Cardiac fibroblast (primary cell): Measurements from ENCODE around the gene KRTAP1-4.

Experiments used
- DNase-seq, 2 donors: peaks; one replicate each; pipeline versions ENCODE4 v3.0.0 to v3.0.0-alpha.2; 2010; ENCODE audit warnings: low read depth in 2 of 2
- H3K4me3 ChIP-seq, 2 donors: replicated peaks in 1 of 2; 1 replicate in 1 of 2; 2 replicates in 1 of 2; pipeline ENCODE4 v1.5.1; 2011; ENCODE audit warnings: low read depth in 2 of 2, low read length in 2 of 2, mild to moderate bottlenecking in 2 of 2, moderate library complexity in 1 of 2
- CTCF ChIP-seq: IDR thresholded peaks from one replicate; pipeline ENCODE4 v1.5.1; 2011; ENCODE audit warnings: low read depth, mild to moderate bottlenecking, low read length, inconsistent platforms

The KRTAP1-4 gene, protein sequence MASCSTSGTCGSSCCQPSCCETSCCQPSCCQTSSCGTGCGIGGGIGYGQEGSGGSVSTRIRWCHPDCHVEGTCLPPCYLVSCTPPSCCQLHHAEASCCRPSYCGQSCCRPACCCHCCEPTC

DNA sequence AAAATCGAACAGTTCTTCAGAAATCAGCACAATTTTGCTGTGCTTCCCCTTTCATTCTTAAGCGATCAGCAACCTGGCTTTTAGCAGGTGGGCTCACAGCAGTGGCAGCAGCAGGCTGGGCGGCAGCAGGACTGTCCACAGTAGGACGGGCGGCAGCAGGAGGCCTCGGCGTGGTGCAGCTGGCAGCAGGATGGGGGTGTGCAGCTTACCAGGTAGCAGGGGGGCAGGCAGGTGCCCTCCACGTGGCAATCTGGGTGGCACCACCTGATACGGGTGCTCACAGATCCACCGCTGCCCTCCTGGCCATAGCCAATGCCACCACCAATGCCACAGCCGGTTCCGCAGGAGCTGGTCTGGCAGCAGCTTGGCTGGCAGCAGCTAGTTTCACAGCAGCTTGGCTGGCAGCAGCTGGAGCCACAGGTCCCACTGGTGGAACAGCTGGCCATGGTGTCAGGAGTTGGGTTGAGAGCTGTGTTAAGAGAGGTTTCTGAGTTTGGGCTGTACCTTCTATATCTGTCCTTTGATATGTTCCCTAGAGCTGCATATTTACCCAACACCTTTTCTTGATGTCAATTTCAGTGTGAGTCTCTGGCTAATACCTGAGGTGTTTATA lies at the start of gene KRTAP1-4:
KRTAP1-4 (minus strand) TSS at position 563 of the 613 bp plus-strand sequence; CDS start at position 446, 117 bp downstream.
- H3K4me3 ChIP-seq: no peak within 1 kb of the TSS
- DNase-seq: no peak
- TF ChIP-seq CTCF: no peak

GRCh38 chr17:41076788-41077187 lies 46.8 kb upstream of the KRTAP1-4 start:
- no peak for DNase-seq
- TF ChIP-seq CTCF: no peak
- no peak overlapping the region for H3K4me3 ChIP-seq

DNA sequence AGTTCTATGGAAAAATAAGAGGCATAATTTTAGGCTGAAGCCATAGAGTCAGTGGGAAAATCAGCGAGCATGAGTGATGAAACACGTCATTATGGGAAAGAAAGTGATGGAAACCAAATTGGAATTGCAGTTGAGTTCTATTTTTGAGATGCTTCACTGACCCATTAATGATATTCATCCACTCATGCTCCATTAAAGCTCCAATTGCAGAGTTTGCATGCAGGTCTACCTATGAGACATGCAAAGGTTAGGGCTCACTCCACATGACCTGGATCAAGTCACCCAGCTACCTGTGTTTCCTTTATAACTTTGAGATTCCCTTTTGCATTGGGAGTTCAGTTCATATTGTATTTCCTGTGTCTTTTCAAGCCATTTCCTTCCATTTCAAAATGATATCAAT lies 43.7 kb upstream of the KRTAP1-4 start:
- no peak overlapping the region for H3K4me3 ChIP-seq
- no peak for DNase-seq
- no peak for TF ChIP-seq CTCF

DNA sequence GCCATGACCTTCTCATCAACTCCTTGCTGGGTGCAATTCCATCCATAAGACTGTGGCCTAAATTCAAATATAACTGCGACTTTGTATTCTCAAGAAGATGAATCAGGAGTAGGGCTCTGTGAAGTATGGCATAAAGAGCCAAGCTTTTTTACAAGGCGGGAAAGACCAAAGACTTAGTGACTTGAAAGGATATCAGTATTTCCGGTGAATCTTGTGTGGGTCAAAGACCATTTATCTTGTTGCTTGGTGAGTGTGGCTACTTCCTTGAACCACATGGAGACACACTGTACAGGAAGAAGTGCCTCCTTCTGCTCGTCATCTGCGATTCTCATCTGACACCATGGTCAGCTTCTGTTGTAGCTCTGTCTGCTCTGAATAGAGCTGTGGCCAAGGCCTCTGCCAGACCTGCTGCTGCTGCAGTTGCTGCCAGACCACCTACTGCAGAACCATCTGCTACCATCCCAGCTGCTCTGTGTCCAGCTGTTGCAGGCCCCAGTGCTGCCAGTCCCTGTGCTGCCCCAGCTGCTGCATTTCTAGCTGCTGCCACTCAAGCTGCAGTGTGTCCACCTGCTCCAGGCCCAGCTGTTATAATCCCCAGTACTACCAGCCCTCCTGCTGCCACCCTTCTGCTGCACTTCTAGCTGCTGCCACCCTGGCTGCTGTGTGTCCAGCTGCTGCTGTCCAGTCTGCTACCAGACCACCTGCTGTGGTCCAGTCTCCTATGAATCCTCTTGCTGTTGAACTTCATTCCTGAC lies 41.8 kb upstream of the KRTAP1-4 start:
- H3K4me3 ChIP-seq: no peak overlapping the region
- TF ChIP-seq CTCF: no peak
- no peak for DNase-seq

DNA sequence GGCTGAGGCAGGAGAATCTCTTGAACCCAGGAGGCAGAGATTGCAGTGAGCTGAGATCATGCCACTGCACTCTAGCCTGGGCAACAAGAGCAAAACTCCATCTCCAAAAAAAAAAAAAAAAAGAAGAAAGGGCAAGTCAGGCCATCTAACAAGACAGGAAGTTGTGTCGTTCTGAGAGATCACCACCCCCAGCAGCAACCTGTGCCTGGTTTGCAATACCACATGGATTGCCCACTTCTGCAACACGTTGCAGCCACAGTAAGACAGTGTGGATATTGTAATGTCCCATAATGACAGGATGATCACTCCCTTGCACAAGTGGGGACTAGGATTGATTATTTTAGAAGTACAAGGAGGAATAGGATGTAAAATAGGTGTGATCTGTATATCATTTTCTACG lies 39.0 kb upstream of the KRTAP1-4 start:
- DNase-seq: no peak
- TF ChIP-seq CTCF: no peak
- H3K4me3 ChIP-seq: no peak overlapping the region

DNA sequence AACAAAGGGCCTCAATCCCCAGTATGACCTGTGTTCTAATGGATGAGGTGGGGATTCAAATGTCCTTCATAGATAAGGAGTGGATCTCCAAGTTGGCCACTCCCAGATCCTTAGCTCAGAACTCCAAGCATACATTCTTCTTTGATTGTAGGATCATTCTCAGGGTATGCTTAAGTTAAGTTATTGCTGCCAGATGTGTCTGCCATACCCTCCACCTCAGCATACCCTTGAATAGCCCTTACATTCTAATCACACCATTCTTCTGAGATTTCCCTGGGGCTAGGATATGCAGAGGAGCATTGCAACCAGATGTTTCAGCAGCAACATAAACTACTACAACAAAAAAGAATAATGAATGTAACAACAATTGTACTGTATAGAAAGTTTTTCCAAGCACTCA lies 37.3 kb upstream of the KRTAP1-4 start:
- H3K4me3 ChIP-seq: no peak overlapping the region
- no peak for TF ChIP-seq CTCF
- no peak for DNase-seq
